HEK293T (cell line): ENCODE data around the gene RBM44.

ENCODE experiments used
- CTCF ChIA-PET: fragments of 350-600 bp; formaldehyde crosslinking; extraction: SDS; loops from one replicate; lab custom pipeline; 2021; ENCODE audit warnings: antibody characterized with exemption, inconsistent platforms; lab: Yijun Ruan, JAX
- POLR2A ChIA-PET: fragments of 350-600 bp; formaldehyde crosslinking; extraction: SDS; loops from one replicate; lab custom pipeline; 2020; ENCODE audit warnings: antibody characterized with exemption, inconsistent platforms; lab: Yijun Ruan, JAX
- DNase-seq: peaks from one replicate; pipeline ENCODE4 v3.0.0; 2012; ENCODE audit warnings: mixed read lengths; ENCODE audit errors: extremely low spot score
- ARNT ChIP-seq: fragments of 450-650 bp; IDR thresholded peaks from 2 replicates; pipeline ENCODE4 v1.6.1; 2017; ENCODE audit warnings: mild to moderate bottlenecking
- BHLHE40 ChIP-seq: fragments of 450-650 bp; IDR thresholded peaks from 2 replicates; pipeline ENCODE4 v1.6.1; 2016; ENCODE audit warnings: mild to moderate bottlenecking, moderate library complexity, borderline replicate concordance
- CTBP1 ChIP-seq: fragments of 450-650 bp; IDR thresholded peaks from 2 replicates; pipeline ENCODE4 v1.6.1; 2016; ENCODE audit warnings: borderline replicate concordance
- ELF4 ChIP-seq: fragments of 450-650 bp; IDR thresholded peaks from 2 replicates; pipeline ENCODE4 v1.6.1; 2017; ENCODE audit warnings: antibody characterized with exemption
- FOXA1 ChIP-seq: fragments of 450-650 bp; IDR thresholded peaks from 2 replicates; pipeline ENCODE4 v1.6.1; 2016; ENCODE audit warnings: mild to moderate bottlenecking
- FOXK2 ChIP-seq: fragments of 450-650 bp; IDR thresholded peaks from 2 replicates; pipeline ENCODE4 v1.6.1; 2016; ENCODE audit warnings: mild to moderate bottlenecking
- FOXM1 ChIP-seq: fragments of 450-650 bp; IDR thresholded peaks from 2 replicates; pipeline ENCODE4 v1.6.1; 2017; ENCODE audit warnings: mild to moderate bottlenecking, borderline replicate concordance
- HDGF ChIP-seq: fragments of 450-650 bp; IDR thresholded peaks from 2 replicates; pipeline ENCODE4 v1.6.1; 2017; ENCODE audit warnings: antibody characterized with exemption, borderline replicate concordance
- L3MBTL2 ChIP-seq: fragments of 450-650 bp; conservative IDR thresholded peaks from 2 replicates; pipeline ENCODE4 v1.6.1; 2016; ENCODE audit warnings: mild to moderate bottlenecking
- LEF1 ChIP-seq: fragments of 450-650 bp; IDR thresholded peaks from 2 replicates; pipeline ENCODE4 v1.6.1; 2017; ENCODE audit warnings: mild to moderate bottlenecking, borderline replicate concordance
- NFRKB ChIP-seq: fragments of 450-650 bp; IDR thresholded peaks from 2 replicates; pipeline ENCODE4 v1.6.1; 2016; ENCODE audit warnings: mild to moderate bottlenecking, moderate library complexity
- SP1 ChIP-seq: fragments of 450-650 bp; IDR thresholded peaks from 2 replicates; pipeline ENCODE4 v1.6.1; 2017
- SUZ12 ChIP-seq: fragments of 450-650 bp; IDR thresholded peaks from 2 replicates; pipeline ENCODE4 v1.6.1; 2016; ENCODE audit warnings: mild to moderate bottlenecking
- TARDBP ChIP-seq: fragments of 450-650 bp; IDR thresholded peaks from 2 replicates; pipeline ENCODE4 v1.6.1; 2016
- ZNF384 ChIP-seq: fragments of 450-650 bp; IDR thresholded peaks from 2 replicates; pipeline ENCODE4 v1.6.1; 2016
- TF ChIP-seq, protein P1 (sequence below): fragments of 450-650 bp; IDR thresholded peaks from 2 replicates; pipeline ENCODE4 v1.6.1; 2016

Gene RBM44

DNA sequence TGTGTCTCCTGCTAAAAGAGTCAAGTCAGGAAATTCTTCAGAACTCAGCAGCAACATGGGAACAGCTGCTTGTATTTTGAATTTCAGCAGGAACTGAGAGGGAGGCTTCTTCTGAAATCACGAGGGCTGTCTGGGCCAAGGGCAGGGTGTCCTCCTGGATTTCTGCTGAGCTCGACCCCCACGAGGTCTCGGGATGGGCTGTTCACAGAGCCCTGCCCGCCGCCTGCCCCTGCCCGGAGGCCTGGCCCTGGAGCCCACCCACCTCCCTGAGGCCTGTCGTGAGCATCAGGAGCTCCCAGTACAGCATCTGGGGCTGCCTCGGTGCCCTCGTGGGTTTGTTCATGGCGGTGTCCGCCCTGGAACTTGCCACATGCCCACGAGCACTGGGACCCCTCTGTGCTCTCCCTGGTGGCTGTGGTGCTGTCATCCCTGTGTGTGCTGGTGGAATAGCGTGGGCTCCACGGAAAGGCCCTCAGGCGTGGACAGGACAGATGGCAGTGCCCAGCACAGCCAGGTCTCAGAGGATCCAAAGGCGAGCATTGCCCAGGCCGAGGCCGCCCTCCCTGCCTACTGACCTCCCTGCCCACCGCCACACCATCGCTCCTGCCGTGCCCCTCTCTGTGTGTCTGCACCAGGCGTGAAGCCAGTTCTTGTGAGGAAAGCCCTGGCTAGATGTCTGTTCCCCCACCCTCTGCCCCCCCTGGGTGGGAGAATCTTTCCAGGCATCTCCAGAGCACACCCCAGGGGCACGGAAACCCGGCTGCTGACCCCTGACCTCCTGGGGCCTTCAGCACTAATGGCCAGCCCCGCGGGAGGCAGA, 86.7 kb downstream of the RBM44 start:
- ChIA-PET POLR2A (no interaction called here), CTCF (no interaction called here)
- no peak for DNase-seq
- TF ChIP-seq BHLHE40, result no peak
- no peak for TF ChIP-seq TARDBP
- no peak for TF ChIP-seq HDGF
- no peak for TF ChIP-seq ELF4
- TF ChIP-seq SP1, result no peak
- no peak for TF ChIP-seq LEF1
- TF ChIP-seq NFRKB, result no peak
- no peak for TF ChIP-seq SUZ12
- TF ChIP-seq, protein P1, sequence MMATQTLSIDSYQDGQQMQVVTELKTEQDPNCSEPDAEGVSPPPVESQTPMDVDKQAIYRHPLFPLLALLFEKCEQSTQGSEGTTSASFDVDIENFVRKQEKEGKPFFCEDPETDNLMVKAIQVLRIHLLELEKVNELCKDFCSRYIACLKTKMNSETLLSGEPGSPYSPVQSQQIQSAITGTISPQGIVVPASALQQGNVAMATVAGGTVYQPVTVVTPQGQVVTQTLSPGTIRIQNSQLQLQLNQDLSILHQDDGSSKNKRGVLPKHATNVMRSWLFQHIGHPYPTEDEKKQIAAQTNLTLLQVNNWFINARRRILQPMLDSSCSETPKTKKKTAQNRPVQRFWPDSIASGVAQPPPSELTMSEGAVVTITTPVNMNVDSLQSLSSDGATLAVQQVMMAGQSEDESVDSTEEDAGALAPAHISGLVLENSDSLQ, result no peak
- no peak for TF ChIP-seq ZNF384
- TF ChIP-seq FOXM1, result no peak

DNA sequence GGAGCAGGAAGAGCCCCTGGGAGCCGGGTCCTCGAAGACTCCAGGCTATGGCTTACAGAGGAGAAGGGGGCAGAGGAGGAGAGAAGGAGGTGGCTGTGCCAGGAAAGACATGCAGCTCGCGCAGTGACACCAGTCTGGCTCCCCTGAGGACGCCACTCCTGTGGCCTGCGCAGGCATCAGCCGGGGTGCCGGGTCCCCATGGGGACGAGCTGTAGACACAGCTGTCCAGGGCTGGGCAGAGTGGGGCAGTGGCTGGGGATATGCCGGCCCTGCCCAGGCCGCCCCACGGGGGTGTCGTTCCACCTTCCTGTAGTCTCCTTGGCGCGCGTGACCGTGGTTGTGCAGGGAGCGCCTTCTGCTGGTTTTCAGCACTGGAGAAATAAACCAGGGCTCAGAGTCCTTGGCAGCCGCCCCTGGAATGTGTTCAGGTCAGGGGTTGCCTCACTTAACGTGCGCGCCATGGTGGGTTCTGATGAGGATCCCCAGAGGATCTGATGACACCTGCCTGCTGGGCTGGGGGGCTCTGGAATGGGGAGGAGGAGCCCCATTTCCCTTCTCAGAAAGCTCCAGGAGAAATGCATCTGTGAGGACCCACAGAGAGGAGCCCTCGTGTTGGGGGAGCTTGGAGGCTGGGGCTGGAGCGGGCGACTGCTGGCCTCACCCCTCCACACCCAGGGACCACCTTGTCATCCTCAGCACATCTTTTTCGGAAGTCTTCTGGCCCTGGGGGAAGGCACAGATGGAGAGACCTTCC, 87.5 kb downstream of the RBM44 start:
- CTCF ChIA-PET, result no interaction called here
- TF ChIP-seq FOXK2, result no peak
- no peak for TF ChIP-seq TARDBP
- TF ChIP-seq L3MBTL2, result no peak
- no peak for TF ChIP-seq ELF4
- TF ChIP-seq HDGF, result no peak
- TF ChIP-seq SP1, result no peak
- TF ChIP-seq, protein P1, result no peak
- TF ChIP-seq BHLHE40, result no peak
- no peak for TF ChIP-seq FOXA1
- no peak for TF ChIP-seq ARNT
- no peak for TF ChIP-seq CTBP1
- no peak for TF ChIP-seq LEF1
- TF ChIP-seq NFRKB, result no peak
- no peak for TF ChIP-seq SUZ12
- no peak for TF ChIP-seq FOXM1
- TF ChIP-seq ZNF384, result no peak
- DNase-seq, result no peak
- POLR2A ChIA-PET, result no interaction called here

DNA sequence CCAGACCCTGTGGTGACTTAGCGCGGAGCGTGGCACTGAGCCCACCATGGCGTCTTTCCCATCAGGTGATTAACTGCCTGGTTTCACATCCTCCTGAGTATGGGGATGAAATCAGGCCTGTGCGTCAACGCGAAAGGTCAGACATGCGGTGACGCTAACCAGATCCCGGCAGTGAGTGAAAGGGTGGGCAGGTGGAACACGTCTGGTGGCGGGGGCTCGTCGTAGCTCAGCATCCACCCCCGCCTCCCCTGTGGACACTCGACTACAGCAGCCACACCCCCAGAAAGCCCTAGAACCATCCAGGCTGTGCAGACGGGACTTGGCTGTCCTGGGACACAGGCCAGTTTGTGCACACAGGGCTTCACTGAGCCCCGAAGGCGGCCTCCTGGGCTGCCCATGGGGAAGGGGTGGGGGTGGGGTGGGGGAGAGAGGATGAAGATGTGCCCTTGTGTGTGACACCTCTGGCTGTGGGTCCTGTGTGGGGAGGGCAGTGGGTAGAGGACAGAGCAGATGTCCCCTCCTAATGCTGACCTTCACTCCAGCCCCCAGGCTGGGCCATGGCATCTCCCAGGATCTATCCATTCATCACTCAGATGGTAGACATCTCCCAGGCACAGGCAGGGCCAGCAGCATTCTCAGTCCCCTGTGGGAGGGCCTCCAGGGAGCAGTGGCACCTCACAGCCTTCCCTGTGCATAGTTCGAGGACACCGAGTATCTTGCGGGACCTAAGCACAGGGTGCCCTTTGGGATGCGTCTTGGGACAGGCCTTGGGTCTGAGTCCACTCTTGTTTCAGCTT, 88.3 kb downstream of the RBM44 start:
- ChIA-PET CTCF (no interaction called here), POLR2A (no interaction called here)
- DNase-seq, result no peak
- TF ChIP-seq CTBP1 (no peak), FOXK2 (no peak), SP1 (no peak), HDGF (no peak)
- TF ChIP-seq, protein P1, result no peak

DNA sequence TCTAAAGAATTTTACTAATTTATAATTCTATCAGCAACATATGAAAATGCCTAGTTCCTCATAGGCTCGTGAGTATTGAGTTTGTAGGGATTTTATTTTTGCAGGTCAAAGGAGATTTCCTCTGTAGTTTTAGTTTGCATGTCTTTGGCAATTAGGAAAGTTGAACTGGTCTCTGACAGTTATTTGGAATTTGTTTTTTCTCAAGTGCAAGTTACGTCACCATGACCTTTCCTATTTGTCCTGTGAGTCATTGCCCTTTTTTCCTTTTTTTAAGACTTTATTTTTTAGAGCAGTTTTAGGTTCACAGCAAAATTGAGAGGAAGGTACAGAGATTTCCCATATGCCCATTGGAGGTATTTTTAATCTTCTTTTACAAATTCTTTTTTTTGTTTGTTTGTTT, 89.8 kb downstream of the RBM44 start:
- CTCF ChIA-PET, result no interaction called here
- POLR2A ChIA-PET, result no interaction called here
- no peak for DNase-seq
- TF ChIP-seq SUZ12 (no peak), TARDBP (no peak), SP1 (no peak), BHLHE40 (no peak), FOXA1 (no peak), HDGF (no peak), LEF1 (no peak), FOXM1 (no peak), FOXK2 (no peak), L3MBTL2 (no peak), ZNF384 (no peak)

DNA sequence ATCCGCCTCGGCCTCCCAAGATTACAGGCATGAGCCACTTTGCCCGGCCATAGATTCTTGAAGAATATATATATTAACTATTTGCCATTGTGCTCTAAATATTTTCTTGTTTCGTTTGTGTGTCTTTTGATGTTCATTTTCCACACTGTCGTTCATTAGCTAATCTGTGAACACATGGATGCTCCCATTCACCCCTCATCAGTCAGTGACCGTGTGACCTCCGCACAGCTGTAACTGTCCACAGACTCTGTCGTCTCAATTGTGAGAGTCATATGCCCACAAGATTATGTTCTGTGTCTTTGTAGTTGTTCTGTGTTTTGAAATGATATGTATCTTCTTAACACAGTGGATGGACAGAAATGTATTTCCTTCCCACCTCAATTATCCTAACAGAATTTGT, 90.4 kb downstream of the RBM44 start:
- ChIA-PET CTCF (no interaction called here), POLR2A (no interaction called here)
- TF ChIP-seq ZNF384 (no peak), TARDBP (no peak), LEF1 (no peak), FOXM1 (no peak), FOXK2 (no peak), HDGF (no peak), BHLHE40 (no peak), ELF4 (no peak), CTBP1 (no peak)
- DNase-seq, result no peak

DNA sequence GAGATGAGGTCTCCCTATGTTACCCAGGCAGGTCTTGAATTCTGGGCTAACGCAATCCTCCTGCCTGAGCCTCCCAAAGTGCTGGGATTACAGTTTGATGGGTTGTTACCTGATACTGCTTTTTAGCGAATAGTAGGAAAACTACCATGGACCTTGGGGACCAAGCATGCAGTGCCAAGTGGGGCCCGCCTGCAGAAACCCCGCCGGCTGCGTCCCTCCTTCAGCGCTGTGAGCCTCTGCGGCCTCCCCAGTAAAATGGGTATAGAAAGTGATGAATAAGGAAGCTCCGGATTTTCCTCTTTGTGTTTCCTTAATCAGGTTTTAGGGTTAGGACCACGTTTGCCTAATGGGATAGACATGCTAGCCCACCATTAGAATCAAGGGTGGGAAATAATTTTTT, 91.2 kb downstream of the RBM44 start:
- CTCF ChIA-PET, result no interaction called here
- DNase-seq, result no peak
- POLR2A ChIA-PET, result no interaction called here
- no peak for TF ChIP-seq ARNT
- TF ChIP-seq TARDBP, result no peak
